AG09309 (cell line): ENCODE measurements around the gene SERPINE3.

Experiments used
- DNase-seq: peaks from one replicate; pipeline ENCODE4 v3.0.0-alpha.2; 2010; ENCODE audit warnings: low read depth
- H3K4me3 ChIP-seq: 2 replicates; pipeline ENCODE4 v1.5.1; 2011; ENCODE audit warnings: mild to moderate bottlenecking, low read depth, low read length, moderate library complexity; ENCODE audit not compliant: control insufficient read depth
- TF ChIP-seq, protein P1 (sequence below): IDR thresholded peaks from 2 replicates; pipeline ENCODE4 v1.5.1; 2011; ENCODE audit warnings: mild to moderate bottlenecking, low read depth, low read length, inconsistent platforms; ENCODE audit not compliant: insufficient read depth, control insufficient read depth; ENCODE audit errors: missing control alignments

The SERPINE3 gene

DNA sequence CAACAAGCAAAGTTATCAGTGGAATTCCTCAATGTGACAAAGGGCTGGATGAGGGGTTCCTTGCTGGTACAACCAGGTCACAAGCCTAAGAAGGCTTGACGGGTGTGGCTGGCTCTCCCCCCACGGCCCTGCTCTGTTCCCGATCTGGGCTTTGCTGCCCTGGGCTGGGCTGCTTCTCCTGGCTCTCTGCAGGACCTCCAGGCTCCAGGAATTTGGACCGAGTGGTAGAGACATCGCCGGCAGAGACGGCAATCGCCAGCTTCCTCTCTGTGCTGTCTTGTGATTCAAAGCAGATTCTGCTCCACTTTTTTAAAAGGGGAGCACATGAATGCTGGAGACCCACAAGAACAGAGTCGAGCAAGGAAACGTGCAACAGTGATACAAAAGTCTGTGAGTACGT is at the start of gene SERPINE3:
Gene SERPINE3 (plus strand): TSS at position 338 of the 400 bp plus-strand sequence. CDS start 1,401 bp downstream, outside the sequence.
- TF ChIP-seq, protein P1, sequence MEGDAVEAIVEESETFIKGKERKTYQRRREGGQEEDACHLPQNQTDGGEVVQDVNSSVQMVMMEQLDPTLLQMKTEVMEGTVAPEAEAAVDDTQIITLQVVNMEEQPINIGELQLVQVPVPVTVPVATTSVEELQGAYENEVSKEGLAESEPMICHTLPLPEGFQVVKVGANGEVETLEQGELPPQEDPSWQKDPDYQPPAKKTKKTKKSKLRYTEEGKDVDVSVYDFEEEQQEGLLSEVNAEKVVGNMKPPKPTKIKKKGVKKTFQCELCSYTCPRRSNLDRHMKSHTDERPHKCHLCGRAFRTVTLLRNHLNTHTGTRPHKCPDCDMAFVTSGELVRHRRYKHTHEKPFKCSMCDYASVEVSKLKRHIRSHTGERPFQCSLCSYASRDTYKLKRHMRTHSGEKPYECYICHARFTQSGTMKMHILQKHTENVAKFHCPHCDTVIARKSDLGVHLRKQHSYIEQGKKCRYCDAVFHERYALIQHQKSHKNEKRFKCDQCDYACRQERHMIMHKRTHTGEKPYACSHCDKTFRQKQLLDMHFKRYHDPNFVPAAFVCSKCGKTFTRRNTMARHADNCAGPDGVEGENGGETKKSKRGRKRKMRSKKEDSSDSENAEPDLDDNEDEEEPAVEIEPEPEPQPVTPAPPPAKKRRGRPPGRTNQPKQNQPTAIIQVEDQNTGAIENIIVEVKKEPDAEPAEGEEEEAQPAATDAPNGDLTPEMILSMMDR: no peak
- no peak within 1 kb of the TSS for H3K4me3 ChIP-seq
- DNase-seq: no peak

DNA sequence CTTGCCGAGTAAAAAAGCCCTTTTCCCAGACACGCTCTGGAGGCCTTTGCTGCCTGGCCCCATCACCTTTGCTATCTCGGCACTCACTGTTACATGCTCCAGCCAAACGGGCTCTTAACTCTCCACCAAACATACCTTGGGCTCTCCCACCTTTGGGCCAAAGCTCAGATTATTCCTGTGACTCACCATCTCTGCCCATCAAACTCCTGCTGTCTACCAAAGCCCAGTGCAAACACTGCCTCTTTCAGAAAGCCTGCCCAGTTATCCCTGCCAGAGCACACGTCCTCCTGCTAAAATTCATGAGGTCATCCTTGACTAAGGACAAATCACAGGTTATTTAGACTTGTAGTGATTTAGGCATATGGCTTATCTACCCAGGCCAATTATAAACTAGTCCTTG is 48.1 kb upstream of the SERPINE3 start:
- TF ChIP-seq, protein P1: no peak
- no peak overlapping the region for H3K4me3 ChIP-seq
- DNase-seq: no peak

DNA sequence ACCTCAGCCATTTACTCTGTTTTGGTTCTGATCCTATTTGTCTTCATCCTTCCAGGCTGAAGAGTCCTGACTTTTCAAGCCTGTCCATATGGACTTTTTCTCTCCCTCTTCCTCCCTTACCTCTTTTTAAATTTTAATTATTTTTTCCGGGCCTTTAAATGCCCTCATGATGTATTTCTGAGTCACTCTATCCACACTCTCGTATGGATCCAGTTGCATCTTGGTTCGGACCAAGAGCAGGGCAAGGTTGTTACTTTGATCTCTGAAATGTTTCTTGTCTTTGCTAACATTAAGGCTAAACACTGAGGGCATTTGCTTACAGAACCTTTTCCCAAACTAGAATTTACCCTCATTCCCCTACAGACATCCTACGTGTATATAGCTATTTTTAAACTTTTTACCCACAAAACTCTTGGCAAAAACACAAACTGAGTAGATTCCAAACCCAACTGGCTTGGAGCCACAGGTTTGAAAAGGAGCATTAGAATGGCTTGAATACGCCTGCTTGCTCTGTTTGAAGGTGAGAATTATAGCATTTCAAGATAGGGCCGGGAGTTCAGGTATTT is 47.4 kb upstream of the SERPINE3 start:
- TF ChIP-seq, protein P1: no peak
- DNase-seq: peak; percentile 23
- H3K4me3 ChIP-seq: no peak overlapping the region

DNA sequence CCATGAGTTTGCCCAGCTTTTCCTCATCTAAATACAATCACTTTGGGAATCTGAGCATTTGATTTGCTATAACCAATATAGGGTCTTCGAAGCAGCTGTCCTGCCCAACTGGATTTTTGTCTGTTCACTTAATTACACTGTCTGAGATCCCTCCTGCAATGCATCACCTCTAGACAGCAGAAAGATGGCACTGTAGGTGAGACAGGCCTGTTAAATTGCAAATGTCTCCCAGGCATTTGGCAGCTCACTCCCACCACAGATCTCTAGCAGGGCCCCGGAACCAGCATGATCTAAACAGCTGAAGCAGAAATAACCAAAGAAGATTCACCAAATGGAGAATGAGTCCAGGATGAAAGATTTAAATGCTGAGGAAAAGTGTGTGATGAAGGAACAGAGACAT is 41.9 kb upstream of the SERPINE3 start:
- H3K4me3 ChIP-seq: no peak overlapping the region
- DNase-seq: no peak
- TF ChIP-seq, protein P1: no peak

DNA sequence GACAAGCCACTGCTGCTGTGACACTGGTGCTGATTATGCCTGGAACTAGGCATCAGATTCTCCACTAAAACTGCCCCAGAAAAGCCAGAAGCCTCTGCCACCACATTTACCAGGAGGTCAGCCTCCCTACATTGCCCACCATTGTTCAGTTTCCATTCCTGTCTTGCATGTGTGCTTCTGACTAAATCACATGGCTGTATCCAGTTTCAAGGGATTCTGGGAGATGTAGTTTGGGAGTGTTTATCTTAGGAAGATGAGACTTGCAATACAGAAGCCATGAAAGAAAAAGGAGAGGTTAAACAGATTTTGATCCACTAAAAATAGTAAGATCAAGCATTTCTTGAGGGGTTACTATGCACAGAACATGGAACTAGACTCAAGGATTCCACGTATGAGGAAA is 40.7 kb upstream of the SERPINE3 start:
- TF ChIP-seq, protein P1: no peak
- H3K4me3 ChIP-seq: no peak overlapping the region
- no peak for DNase-seq

DNA sequence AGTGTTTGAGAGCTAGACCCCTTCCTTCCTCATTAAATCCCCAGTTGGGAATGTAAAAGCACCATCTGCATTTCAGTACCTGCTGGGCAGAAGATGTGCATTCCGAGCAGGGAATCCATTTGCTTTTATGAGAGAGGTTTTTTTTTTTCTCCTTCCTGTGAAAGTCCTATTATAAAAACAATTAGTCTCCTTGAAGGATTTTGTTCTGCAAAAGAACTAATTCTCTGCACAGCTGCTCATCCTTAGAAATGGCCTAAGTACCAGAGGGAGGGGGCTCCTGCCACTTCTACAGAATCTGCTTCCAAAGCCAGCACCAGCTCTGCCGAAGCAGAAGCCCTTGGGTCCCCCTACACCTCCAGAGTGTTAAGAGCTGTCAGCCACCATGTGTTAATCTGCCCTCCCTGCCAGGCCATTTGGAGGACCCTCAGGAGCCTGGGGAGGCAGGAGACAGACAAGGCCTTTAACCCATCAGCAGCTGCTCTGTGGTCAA is 36.4 kb upstream of the SERPINE3 start:
- TF ChIP-seq, protein P1: no peak
- H3K4me3 ChIP-seq: no peak overlapping the region
- DNase-seq: no peak

DNA sequence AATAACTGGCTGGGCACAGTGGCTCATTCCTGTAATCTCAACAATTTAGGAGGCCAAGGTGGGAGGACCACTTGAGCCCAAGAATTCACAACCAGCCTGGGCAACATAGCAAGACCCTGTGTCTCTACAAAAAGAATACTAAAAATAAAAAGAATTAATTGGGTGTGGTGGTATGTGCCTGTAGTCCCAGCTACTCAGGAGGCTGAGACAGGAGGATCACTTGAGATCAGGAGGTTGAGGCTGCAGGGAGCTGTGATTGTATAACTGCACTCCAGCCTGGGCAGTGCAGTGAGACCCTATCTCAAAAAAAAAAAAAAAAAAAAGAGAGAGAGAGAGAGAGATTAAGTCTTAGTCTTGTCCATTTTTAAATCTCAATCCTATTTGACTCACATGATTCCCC is 35.6 kb upstream of the SERPINE3 start:
- no peak for DNase-seq
- H3K4me3 ChIP-seq: no peak overlapping the region
- TF ChIP-seq, protein P1: no peak
